K562 (cell line): ENCODE data around the gene DISC1. TPM values are rescaled to one million over a fixed set of nuclear protein-coding genes. Genes with fewer than 3 reads are reported as not detected.

Experiments used
- ATAC-seq: fragments of 200-7000 bp; cut with Tn5 transposase; 3 replicates; pipeline ENCODE4 v1.9.1; 2020; ENCODE audit warnings: moderate library complexity
- BruUV-seq: library from RNA; stranded (reverse); fragments of 400-500 nt; replicated peaks from 2 replicates; lab custom pipeline; 2021; lab: Mats Ljungman, UMichigan
- CTCF ChIA-PET: fragments of 300-600 bp; formaldehyde crosslinking; extraction: SDS; loops from one replicate; lab custom pipeline; 2021; ENCODE audit warnings: low intra/inter-chr PET ratio; lab: Yijun Ruan, JAX
- POLR2A ChIA-PET: fragments of 300-600, 350-650 bp; sonication (Branson Sonifier 250); formaldehyde crosslinking; extraction: SDS; loops from one replicate; lab custom pipeline; 2021; ENCODE audit warnings: antibody characterized with exemption, inconsistent platforms; lab: Yijun Ruan, JAX
- DNase-seq, 4 experiments: peaks; one replicate each; pipeline versions ENCODE4 v3.0.0 to v3.0.0-alpha.2; 2011 to 2018; ENCODE audit warnings: low spot score in 3 of 4, mixed read lengths in 3 of 4; ENCODE audit errors: extremely low read depth in 1 of 4
- FAIRE-seq: peaks from 2 replicates; lab custom pipeline; 2011; peaks lifted over from hg19 to GRCh38; lab: Jason Lieb, UNC
- H2AFZ ChIP-seq: 2 replicates; pipeline ENCODE4 v1.6.0; 2011; ENCODE audit warnings: low read depth, low read length, control low read depth, inconsistent platforms
- H3K27ac ChIP-seq: fragments of 200-600 bp; 3 replicates; pipeline ENCODE4 v1.8.0; 2011; ENCODE audit warnings: low read depth, mild to moderate bottlenecking, control low read depth, inconsistent platforms, low read length, moderate library complexity, mixed read lengths; ENCODE audit errors: extremely low read depth
- H3K27me3 ChIP-seq, 2 experiments: fragments of 300-600 bp in 1 of 2; 2 replicates in 1 of 2; 3 replicates in 1 of 2; pipeline versions ENCODE4 v1.6.0 to v1.8.0; 2011; ENCODE audit warnings: inconsistent platforms in 2 of 2, low read length in 2 of 2, mild to moderate bottlenecking in 1 of 2, mixed read lengths in 1 of 2, moderate library complexity in 1 of 2; ENCODE audit not compliant: control insufficient read depth in 2 of 2, insufficient read depth in 2 of 2
- H3K36me3 ChIP-seq: fragments of 300-600 bp; 3 replicates; pipeline ENCODE4 v1.8.0; 2011; ENCODE audit warnings: mild to moderate bottlenecking, low read length, inconsistent platforms; ENCODE audit not compliant: control insufficient read depth, insufficient read depth
- H3K4me1 ChIP-seq, 2 experiments: fragments of 200-600 bp in 1 of 2; replicated peaks in 1 of 2; 2 replicates in 1 of 2; 3 replicates in 1 of 2; pipeline versions ENCODE4 v1.5.1 to v1.8.0; 2011; ENCODE audit warnings: inconsistent platforms in 2 of 2, low read length in 2 of 2, mild to moderate bottlenecking in 1 of 2, mixed read lengths in 1 of 2, moderate library complexity in 1 of 2; ENCODE audit not compliant: control insufficient read depth in 2 of 2, insufficient read depth in 2 of 2
- H3K4me2 ChIP-seq: 2 replicates; pipeline ENCODE4 v1.6.1; 2011; ENCODE audit warnings: low read length, control low read depth, inconsistent platforms, mixed read lengths; ENCODE audit not compliant: insufficient read depth
- H3K4me3 ChIP-seq: fragments of 200-600 bp; sonication (generic), shearing (Covaris generic); 2 replicates; pipeline ENCODE4 v1.5.1; 2016; ENCODE audit warnings: control low read depth, inconsistent platforms
- H3K79me2 ChIP-seq: fragments of 200-600 bp; 3 replicates; pipeline ENCODE4 v1.8.0; 2011; ENCODE audit warnings: low read length, inconsistent platforms; ENCODE audit not compliant: control insufficient read depth, insufficient read depth
- H3K9ac ChIP-seq, 2 experiments: 2 replicates each; pipeline versions ENCODE4 v1.6.0 to v1.6.1; 2011; ENCODE audit warnings: low read depth in 2 of 2, low read length in 2 of 2, control low read depth in 1 of 2, inconsistent platforms in 1 of 2, mild to moderate bottlenecking in 1 of 2, mixed read lengths in 1 of 2; ENCODE audit not compliant: insufficient read depth in 1 of 2
- H3K9me1 ChIP-seq: one replicate; pipeline ENCODE4 v1.6.0; 2011; ENCODE audit warnings: inconsistent platforms, mild to moderate bottlenecking, low read length, moderate library complexity; ENCODE audit not compliant: control insufficient read depth, insufficient read depth
- H3K9me3 ChIP-seq: replicated peaks from 2 replicates; pipeline ENCODE4 v1.5.1; 2011; ENCODE audit warnings: low read depth, low read length, inconsistent platforms; ENCODE audit not compliant: control insufficient read depth, insufficient read depth
- H4K20me1 ChIP-seq: replicated peaks from 2 replicates; pipeline ENCODE4 v1.6.1; 2011; ENCODE audit warnings: low read length, inconsistent platforms, mixed read lengths; ENCODE audit not compliant: control insufficient read depth, insufficient read depth
- BRF1 ChIP-seq: IDR thresholded peaks from 3 replicates; pipeline ENCODE4 v1.6.1; 2011; ENCODE audit warnings: borderline replicate concordance, mild to moderate bottlenecking; ENCODE audit not compliant: insufficient read length; ENCODE audit errors: extremely low read depth
- EWSR1 ChIP-seq: fragments of 450-650 bp; IDR thresholded peaks from 2 replicates; pipeline ENCODE4 v1.6.1; 2018; ENCODE audit warnings: borderline replicate concordance, mild to moderate bottlenecking, low read depth, moderate library complexity; ENCODE audit not compliant: partially characterized antibody
- HNRNPUL1 ChIP-seq: fragments of 200-400 bp; formaldehyde crosslinking; IDR thresholded peaks from 2 replicates; pipeline ENCODE4 v1.6.1; 2017; ENCODE audit warnings: low read length
- KLF1 ChIP-seq: fragments of 450-650 bp; IDR thresholded peaks from 2 replicates; pipeline ENCODE4 v1.6.1; 2016; ENCODE audit warnings: missing genetic modification characterization, missing compliant biosample characterization
- LARP7 ChIP-seq: fragments of 450-650 bp; IDR thresholded peaks from 2 replicates; pipeline ENCODE4 v1.6.1; 2016
- MEIS2 ChIP-seq: fragments of 450-650 bp; IDR thresholded peaks from 2 replicates; pipeline ENCODE4 v1.6.1; 2014; ENCODE audit warnings: mild to moderate bottlenecking; ENCODE audit not compliant: partially characterized antibody
- RUNX1 ChIP-seq: sonication (generic); IDR thresholded peaks from 2 replicates; pipeline ENCODE4 v1.6.1; 2016; ENCODE audit warnings: antibody characterized with exemption, low read depth
- SMAD1 ChIP-seq: fragments of 150-350 bp; IDR thresholded peaks from 2 replicates; pipeline ENCODE4 v1.6.1; 2014; ENCODE audit warnings: low read length, low read depth; ENCODE audit not compliant: partially characterized antibody
- ZFX ChIP-seq: sonication (generic); formaldehyde crosslinking; IDR thresholded peaks from 2 replicates; pipeline ENCODE4 v1.8.0; 2022; ENCODE audit warnings: mild to moderate bottlenecking, missing genetic modification reagents, moderate library complexity
- ZNF695 ChIP-seq: fragments of 450-650 bp; formaldehyde crosslinking; IDR thresholded peaks from 2 replicates; pipeline ENCODE4 v1.4.0; 2020; ENCODE audit warnings: mild to moderate bottlenecking, moderate library complexity
- ZZZ3 ChIP-seq: fragments of 450-650 bp; IDR thresholded peaks from 2 replicates; pipeline ENCODE4 v1.6.1; 2016; ENCODE audit warnings: antibody characterized with exemption, mild to moderate bottlenecking, moderate library complexity
- WGBS: fragments of 100-300 bp; shearing (Covaris generic); methylation state at CpG from one replicate; pipeline ENCODE4 v1.1.6; 2016; ENCODE audit warnings: low coverage, mixed read lengths; ENCODE audit not compliant: insufficient coverage; ENCODE audit errors: missing lambda C conversion rate; 5-methylcytosine and 5-hydroxymethylcytosine counted together
- in situ Hi-C: fragments of 300-500 bp; cut with MboI; formaldehyde crosslinking; loops from 4 replicates; pipeline ENCODE4 v1.15.0; 2018; ENCODE audit warnings: inconsistent platforms, mixed read lengths
- intact Hi-C: fragments of 100-400 bp; cut with micrococcal nuclease; formaldehyde crosslinking; loops from 2 replicates; pipeline ENCODE4 v1.14.2; 2022
- polyA plus RNA-seq, 8 experiments: library from polyadenylated mRNA; depleted of rRNA in 4 of 8; stranded (reverse) in 5 of 8; unstranded in 3 of 8; fragments of >200 nt; fragmentation: Nextera tagmentation in 2 of 8; fragmentation: Illumina TruSeq in 1 of 8; extraction: Ambion mirVana in 2 of 8; extraction: Trizol in 1 of 8; gene quantifications; 2 replicates each; pipeline versions ENCODE4 v1.2.1 to v1.2.3, GENCODE V29; 2011 to 2014; ENCODE audit warnings: inconsistent platforms in 1 of 8, missing spikeins in 1 of 8
- total RNA-seq, 7 experiments: library from RNA; depleted of rRNA in 6 of 7; stranded (reverse); fragments of >200 nt in 6 of 7; fragmentation: Illumina TruSeq in 2 of 7; extraction: Trizol in 2 of 7; gene quantifications; 2 replicates each; pipeline versions ENCODE4 v1.2.1 to v1.2.3, GENCODE V29; 2011 to 2021; ENCODE audit warnings: low replicate concordance in 1 of 7
- TF ChIP-seq, protein P1 (sequence below): sonication (generic); formaldehyde crosslinking; IDR thresholded peaks from 2 replicates; pipeline ENCODE4 v1.8.1; 2023; ENCODE audit warnings: mild to moderate bottlenecking, missing genetic modification reagents
- TF ChIP-seq, protein P2 (sequence below): sonication (generic); formaldehyde crosslinking; IDR thresholded peaks from 2 replicates; pipeline ENCODE4 v1.8.1; 2023; ENCODE audit warnings: mild to moderate bottlenecking, missing genetic modification reagents
- TF ChIP-seq, protein P3 (sequence below): fragments of 450-650 bp; IDR thresholded peaks from 2 replicates; pipeline ENCODE4 v1.6.1; 2018; ENCODE audit warnings: mild to moderate bottlenecking, low read depth; ENCODE audit not compliant: partially characterized antibody

DISC1 gene
- total and polyA plus RNA-seq, 9 of the 15 experiments (the other 6 are each of a cell fraction or from before 2014, with no cell fraction given), result 0.01 to 0.11 (median 0.08) TPM; not detected in 1

DNA sequence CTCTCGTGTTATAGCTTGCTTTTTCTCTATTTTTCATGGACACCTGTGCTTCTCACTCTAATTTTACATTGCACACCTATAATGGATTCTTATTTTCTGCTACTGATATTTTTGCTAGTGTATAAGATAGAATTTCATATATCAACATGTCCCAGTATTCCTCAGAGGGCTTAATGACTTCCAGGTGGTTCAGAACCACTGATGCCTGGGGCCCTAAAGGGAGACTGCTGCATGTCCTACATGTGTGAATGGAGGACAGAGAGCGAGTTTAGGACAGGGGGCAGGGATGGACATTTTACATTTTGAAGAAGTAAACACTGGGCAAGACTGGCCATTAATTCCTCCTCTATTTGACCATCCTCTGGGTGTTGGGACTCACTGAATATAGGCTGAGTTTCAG lies 100.6 kb downstream of the DISC1 start:
- BruUV-seq, result no TSS peak
- Histone ChIP-seq H3K27ac (no peak overlapping the region), H3K9me3 (no peaks in the 10 kb centered on the region), H3K36me3 (no peaks in the 10 kb centered on the region), H3K4me2 (no peak overlapping the region), H3K9ac (no peak overlapping the region), H3K4me1 (no peaks in the 10 kb centered on the region), H3K79me2 (no peaks in the 10 kb centered on the region), H4K20me1 (no peaks in the 10 kb centered on the region), H3K9me1 (no peaks in the 10 kb centered on the region), H2AFZ (no peak overlapping the region), H3K27me3 (peaks cover 0 to 3% of the 10 kb centered on the region in 2 experiments; a peak in 2 of 5 replicates), H3K4me3 (no peak overlapping the region)
- ATAC-seq (no peak), DNase-seq (no peak), FAIRE-seq (no peak)
- in situ Hi-C loops, result loop anchor here (25.0 kb wide), 1 partner anchor 1510 kb away; no protein-coding TSS in a partner anchor
- CTCF ChIA-PET, result no interaction called here
- intact Hi-C loops, result no loop called here
- 0% methylated on average over 2 of the region's 2 CpGs for WGBS
- POLR2A ChIA-PET, result no interaction called here
- TF ChIP-seq, protein P1, sequence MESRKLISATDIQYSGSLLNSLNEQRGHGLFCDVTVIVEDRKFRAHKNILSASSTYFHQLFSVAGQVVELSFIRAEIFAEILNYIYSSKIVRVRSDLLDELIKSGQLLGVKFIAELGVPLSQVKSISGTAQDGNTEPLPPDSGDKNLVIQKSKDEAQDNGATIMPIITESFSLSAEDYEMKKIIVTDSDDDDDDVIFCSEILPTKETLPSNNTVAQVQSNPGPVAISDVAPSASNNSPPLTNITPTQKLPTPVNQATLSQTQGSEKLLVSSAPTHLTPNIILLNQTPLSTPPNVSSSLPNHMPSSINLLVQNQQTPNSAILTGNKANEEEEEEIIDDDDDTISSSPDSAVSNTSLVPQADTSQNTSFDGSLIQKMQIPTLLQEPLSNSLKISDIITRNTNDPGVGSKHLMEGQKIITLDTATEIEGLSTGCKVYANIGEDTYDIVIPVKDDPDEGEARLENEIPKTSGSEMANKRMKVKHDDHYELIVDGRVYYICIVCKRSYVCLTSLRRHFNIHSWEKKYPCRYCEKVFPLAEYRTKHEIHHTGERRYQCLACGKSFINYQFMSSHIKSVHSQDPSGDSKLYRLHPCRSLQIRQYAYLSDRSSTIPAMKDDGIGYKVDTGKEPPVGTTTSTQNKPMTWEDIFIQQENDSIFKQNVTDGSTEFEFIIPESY (CRISPR knock-in tag), result no peak
- no peak for TF ChIP-seq LARP7
- TF ChIP-seq EWSR1, result no peak
- no peak for TF ChIP-seq ZNF695 (CRISPR knock-in tag)
- no peak for TF ChIP-seq KLF1 (tag)
- no peak for TF ChIP-seq HNRNPUL1
- TF ChIP-seq, protein P2, sequence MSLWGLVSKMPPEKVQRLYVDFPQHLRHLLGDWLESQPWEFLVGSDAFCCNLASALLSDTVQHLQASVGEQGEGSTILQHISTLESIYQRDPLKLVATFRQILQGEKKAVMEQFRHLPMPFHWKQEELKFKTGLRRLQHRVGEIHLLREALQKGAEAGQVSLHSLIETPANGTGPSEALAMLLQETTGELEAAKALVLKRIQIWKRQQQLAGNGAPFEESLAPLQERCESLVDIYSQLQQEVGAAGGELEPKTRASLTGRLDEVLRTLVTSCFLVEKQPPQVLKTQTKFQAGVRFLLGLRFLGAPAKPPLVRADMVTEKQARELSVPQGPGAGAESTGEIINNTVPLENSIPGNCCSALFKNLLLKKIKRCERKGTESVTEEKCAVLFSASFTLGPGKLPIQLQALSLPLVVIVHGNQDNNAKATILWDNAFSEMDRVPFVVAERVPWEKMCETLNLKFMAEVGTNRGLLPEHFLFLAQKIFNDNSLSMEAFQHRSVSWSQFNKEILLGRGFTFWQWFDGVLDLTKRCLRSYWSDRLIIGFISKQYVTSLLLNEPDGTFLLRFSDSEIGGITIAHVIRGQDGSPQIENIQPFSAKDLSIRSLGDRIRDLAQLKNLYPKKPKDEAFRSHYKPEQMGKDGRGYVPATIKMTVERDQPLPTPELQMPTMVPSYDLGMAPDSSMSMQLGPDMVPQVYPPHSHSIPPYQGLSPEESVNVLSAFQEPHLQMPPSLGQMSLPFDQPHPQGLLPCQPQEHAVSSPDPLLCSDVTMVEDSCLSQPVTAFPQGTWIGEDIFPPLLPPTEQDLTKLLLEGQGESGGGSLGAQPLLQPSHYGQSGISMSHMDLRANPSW (CRISPR knock-in tag), result no peak
- TF ChIP-seq SMAD1, result no peak
- no peak for TF ChIP-seq ZFX (CRISPR knock-in tag)
- no peak for TF ChIP-seq ZZZ3
- no peak for TF ChIP-seq MEIS2
- TF ChIP-seq, protein P3, sequence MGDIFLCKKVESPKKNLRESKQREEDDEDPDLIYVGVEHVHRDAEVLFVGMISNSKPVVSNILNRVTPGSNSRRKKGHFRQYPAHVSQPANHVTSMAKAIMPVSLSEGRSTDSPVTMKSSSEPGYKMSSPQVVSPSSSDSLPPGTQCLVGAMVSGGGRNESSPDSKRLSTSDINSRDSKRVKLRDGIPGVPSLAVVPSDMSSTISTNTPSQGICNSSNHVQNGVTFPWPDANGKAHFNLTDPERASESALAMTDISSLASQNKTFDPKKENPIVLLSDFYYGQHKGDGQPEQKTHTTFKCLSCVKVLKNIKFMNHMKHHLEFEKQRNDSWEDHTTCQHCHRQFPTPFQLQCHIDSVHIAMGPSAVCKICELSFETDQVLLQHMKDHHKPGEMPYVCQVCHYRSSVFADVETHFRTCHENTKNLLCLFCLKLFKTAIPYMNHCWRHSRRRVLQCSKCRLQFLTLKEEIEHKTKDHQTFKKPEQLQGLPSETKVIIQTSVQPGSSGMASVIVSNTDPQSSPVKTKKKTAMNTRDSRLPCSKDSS, result no peak
- TF ChIP-seq RUNX1, result no peak
- no peak for TF ChIP-seq BRF1
